B cell (primary cell): ENCODE data around the gene KANK2. TPM values are rescaled to one million over a fixed set of nuclear protein-coding genes. Genes with fewer than 3 reads are reported as not detected.

Experiments
- ATAC-seq: fragments of 200-7000 bp; cut with Tn5 transposase; one replicate; pipeline ENCODE4 v1.10.0; 2021; ENCODE audit warnings: low read depth, mild to moderate bottlenecking, moderate number of reproducible peaks, moderate library complexity
- CTCF ChIA-PET: fragments of 350-600 bp; sonication (Branson Sonifier 250); formaldehyde crosslinking; loops from one replicate; lab custom pipeline; 2021; ENCODE audit warnings: antibody characterized with exemption, inconsistent platforms; lab: Charles Lee
- POLR2A ChIA-PET: fragments of 350-600 bp; sonication (Branson Sonifier 250); formaldehyde crosslinking; loops from one replicate; lab custom pipeline; 2021; ENCODE audit warnings: antibody characterized with exemption; lab: Charles Lee
- DNase-seq: peaks from one replicate; pipeline ENCODE4 v3.0.0; 2013
- H2AFZ ChIP-seq: 2 replicates; pipeline ENCODE4 v1.6.1; 2012; ENCODE audit warnings: mild to moderate bottlenecking, low read depth, low read length; ENCODE audit not compliant: insufficient read depth, poor library complexity, severe bottlenecking
- H3K27ac ChIP-seq, 2 donors: 1 replicate in 1 of 2; 2 replicates in 1 of 2; pipeline ENCODE4 v1.5.1; 2012 to 2013; ENCODE audit warnings: low read length in 2 of 2, mild to moderate bottlenecking in 2 of 2, moderate library complexity in 1 of 2
- H3K27me3 ChIP-seq, 4 experiments: fragments of 200-600 bp in 1 of 4; sonication (generic) in 1 of 4; replicated peaks in 1 of 4; 1 replicate in 2 of 4; 2 replicates in 2 of 4; pipeline versions ENCODE4 v1.6.1 to v1.7.0; 2013 to 2016; ENCODE audit warnings: low read length in 3 of 4, mild to moderate bottlenecking in 2 of 4, mixed read lengths in 1 of 4, moderate library complexity in 1 of 4; ENCODE audit not compliant: insufficient read depth in 4 of 4, control insufficient read depth in 3 of 4; ENCODE audit errors: control extremely low read depth in 1 of 4
- H3K36me3 ChIP-seq, 2 experiments: replicated peaks in 1 of 2; 1 replicate in 1 of 2; 2 replicates in 1 of 2; pipeline versions ENCODE4 v1.6.1 to v1.7.1; 2013; ENCODE audit warnings: low read length in 1 of 2; ENCODE audit not compliant: insufficient read depth in 2 of 2, control insufficient read depth in 1 of 2; ENCODE audit errors: control extremely low read depth in 1 of 2, extremely low read depth in 1 of 2
- H3K4me1 ChIP-seq, 2 donors: fragments of 200-600 bp in 1 of 2; sonication (generic) in 1 of 2; 1 replicate in 1 of 2; 2 replicates in 1 of 2; pipeline versions ENCODE4 v1.5.1 to v1.6.1; 2013 to 2017; ENCODE audit warnings: low read length in 2 of 2; ENCODE audit not compliant: control insufficient read depth in 2 of 2, insufficient read depth in 2 of 2
- H3K4me2 ChIP-seq: replicated peaks from 2 replicates; pipeline ENCODE3; 2012; ENCODE audit warnings: mild to moderate bottlenecking, low read depth, low read length; ENCODE audit not compliant: poor library complexity, severe bottlenecking
- H3K4me3 ChIP-seq, 5 experiments: fragments of 200-600 bp in 1 of 5; sonication (generic) in 1 of 5; 1 replicate in 3 of 5; 2 replicates in 2 of 5; pipeline versions ENCODE4 v1.5.1 to v1.7.0; 2011 to 2016; ENCODE audit warnings: low read length in 4 of 5, mild to moderate bottlenecking in 4 of 5, low read depth in 2 of 5, control low read depth in 1 of 5, moderate library complexity in 1 of 5; ENCODE audit not compliant: insufficient read depth in 1 of 5; ENCODE audit errors: control extremely low read depth in 1 of 5, extremely low read depth in 1 of 5
- H3K79me2 ChIP-seq: fragments of 200-600 bp; sonication (generic); one replicate; pipeline ENCODE4 v1.6.0; 2016; ENCODE audit warnings: low read length; ENCODE audit not compliant: control insufficient read depth, insufficient read depth
- H3K9ac ChIP-seq: fragments of 200-600 bp; sonication (generic); 2 replicates; pipeline ENCODE4 v1.6.1; 2017; ENCODE audit warnings: mild to moderate bottlenecking, low read length, moderate library complexity
- H3K9me3 ChIP-seq, 3 donors: one replicate each; pipeline versions ENCODE4 v1.6.1 to v1.7.1; 2013; ENCODE audit warnings: low read length in 2 of 3; ENCODE audit not compliant: control insufficient read depth in 2 of 3, insufficient read depth in 1 of 3; ENCODE audit errors: control extremely low read depth in 1 of 3
- H4K20me1 ChIP-seq: 2 replicates; pipeline ENCODE4 v1.6.0; 2012; ENCODE audit warnings: mild to moderate bottlenecking, low read length; ENCODE audit not compliant: insufficient read depth, control insufficient read depth, poor library complexity, severe bottlenecking
- H3K27ac Mint-ChIP-seq: one replicate; pipeline ENCODE4 v1.8.0; 2021; ENCODE audit warnings: mixed read lengths
- H3K27me3 Mint-ChIP-seq: one replicate; pipeline ENCODE4 v1.8.0; 2021; ENCODE audit warnings: mixed read lengths
- H3K4me1 Mint-ChIP-seq: one replicate; pipeline ENCODE4 v1.8.0; 2021; ENCODE audit warnings: mixed read lengths
- H3K4me3 Mint-ChIP-seq: one replicate; pipeline ENCODE4 v1.8.0; 2021; ENCODE audit warnings: mixed read lengths
- H3K9me3 Mint-ChIP-seq: one replicate; pipeline ENCODE4 v1.8.0; 2022; ENCODE audit warnings: mixed read lengths; ENCODE audit not compliant: insufficient read depth
- CTCF ChIP-seq: fragments of 200-600 bp; IDR thresholded peaks from one replicate; pipeline ENCODE4 v1.8.0; 2022; ENCODE audit warnings: antibody characterized with exemption, mild to moderate bottlenecking
- EZH2 ChIP-seq: IDR thresholded peaks from 2 replicates; pipeline ENCODE4 v1.6.1; 2012; ENCODE audit warnings: borderline replicate concordance, low read depth, mild to moderate bottlenecking, moderate library complexity, low read length; ENCODE audit not compliant: insufficient read depth, poor library complexity, severe bottlenecking
- WGBS: methylation state at CpG from one replicate; pipeline ENCODE4 v1.1.5; 2013; ENCODE audit warnings: missing lambda C conversion rate; ENCODE audit not compliant: insufficient coverage; 5-methylcytosine and 5-hydroxymethylcytosine counted together
- intact Hi-C: fragments of 100-400 bp; cut with micrococcal nuclease; formaldehyde crosslinking; loops from one replicate; pipeline ENCODE4 v1.10.0; 2022
- polyA plus RNA-seq: library from polyadenylated mRNA; depleted of rRNA; stranded (reverse); fragments of >200 nt; gene quantifications from 2 replicates; pipeline ENCODE4 v1.2.3, GENCODE V29; 2012
- total RNA-seq, 2 donors: library from RNA; stranded (reverse); fragments of 120-200 nt in 1 of 2; gene quantifications; 1 replicate in 1 of 2; 2 replicates in 1 of 2; pipeline versions ENCODE4 v1.2.3 to v1.2.4, GENCODE V29; 2013 to 2022

KANK2 gene
- total and polyA plus RNA-seq, 2 donors (not counting 1 experiment from before 2014, with no cell fraction given), result 0.54 to 18.9 TPM

DNA sequence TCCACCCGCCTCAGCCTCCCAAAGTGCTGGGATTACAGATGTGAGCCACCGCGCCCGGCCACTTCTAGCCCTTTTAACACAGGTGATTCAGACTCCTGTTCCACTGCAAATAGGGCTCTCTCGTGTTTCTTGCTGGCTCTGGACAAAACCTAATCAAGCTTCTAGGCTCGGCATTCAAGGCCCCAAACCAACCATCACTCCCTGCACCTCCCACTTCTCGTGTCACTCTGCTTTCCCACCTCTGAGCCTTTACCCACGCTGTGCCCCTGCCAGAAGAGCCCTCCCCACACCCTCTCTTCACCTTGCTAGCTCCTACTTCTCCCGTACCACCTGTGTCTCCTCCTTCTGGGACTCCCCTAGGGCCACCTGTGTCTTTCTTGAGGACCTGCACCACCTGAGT is 19.8 kb downstream of the KANK2 start:
- H3K79me2 ChIP-seq, result no peaks in the 10 kb centered on the region
- H3K27me3 Mint-ChIP-seq, result peaks cover 18% of the 10 kb centered on the region

More for the DNA sequence above, 19.8 kb downstream of the KANK2 start:
- intact Hi-C loops, result no loop called here
- ATAC-seq (no peak), DNase-seq (no peak)
- Mint-ChIP-seq H3K27ac (no peak overlapping the region), H3K4me3 (no peak overlapping the region), H3K9me3 (no peaks in the 10 kb centered on the region), H3K4me1 (peaks cover 17% of the 10 kb centered on the region)
- Histone ChIP-seq H3K4me1 (peaks cover 12 to 15% of the 10 kb centered on the region in 2 donors), H3K36me3 (no peaks in the 10 kb centered on the region), H3K9ac (no peak overlapping the region), H3K9me3 (peaks cover 0 to 3% (median 0%) of the 10 kb centered on the region in 3 donors), H2AFZ (no peak overlapping the region), H4K20me1 (no peaks in the 10 kb centered on the region), H3K4me2 (no peak overlapping the region), H3K4me3 (no peak overlapping the region), H3K27ac (no peak overlapping the region), H3K27me3 (peaks cover 0 to 17% (median 5%) of the 10 kb centered on the region in 4 experiments)
- WGBS, result 95% methylated on average over 9 of the region's 9 CpGs
- TF ChIP-seq CTCF (no peak), EZH2 (no peak)
- CTCF ChIA-PET, result interaction anchor here (1.4 kb wide), 1 partner anchor 40 kb away, joined by 3 read pairs; no protein-coding TSS in a partner anchor
- POLR2A ChIA-PET, result no interaction called here
